Esophagus squamous epithelium (tissue), 4 donors: ENCODE results near the gene TBX5.

Experiments
- CTCF ChIP-seq, 6 experiments: fragments of 450-650 bp in 4 of 6; fragments of 200-600 bp in 2 of 6; sonication (generic) in 2 of 6; IDR thresholded peaks; one replicate each; pipeline ENCODE4 v1.5.1; 2016 to 2019; ENCODE audit warnings: antibody characterized with exemption in 6 of 6, mild to moderate bottlenecking in 4 of 6, moderate library complexity in 4 of 6
- POLR2A ChIP-seq, 4 donors: fragments of 450-650 bp; IDR thresholded peaks; one replicate each; pipeline ENCODE4 v1.6.1; 2017; ENCODE audit warnings: antibody characterized with exemption in 4 of 4, mild to moderate bottlenecking in 4 of 4, moderate library complexity in 3 of 4

GRCh38 chr12:114450019-114450418 lies 44.1 kb upstream of the TBX5 start:
- no peak for TF ChIP-seq CTCF (IDR thresholded peaks at IDR 0.05)
- TF ChIP-seq POLR2A (IDR thresholded peaks at IDR 0.05), result no peak
